PC-9 (cell line): ENCODE measurements around the gene GALNT7.

ENCODE experiments used
- CTCF ChIP-seq: fragments of 200-600 bp; sonication (generic); conservative IDR thresholded peaks from 2 replicates; pipeline ENCODE4 v1.6.1; 2017; ENCODE audit warnings: mixed run types, antibody characterized with exemption, mild to moderate bottlenecking, moderate library complexity
- EZH2 ChIP-seq: fragments of 200-600 bp; sonication (generic); IDR thresholded peaks from 2 replicates; pipeline ENCODE4 v1.8.0; 2017; ENCODE audit warnings: antibody characterized with exemption, low read depth

DNA sequence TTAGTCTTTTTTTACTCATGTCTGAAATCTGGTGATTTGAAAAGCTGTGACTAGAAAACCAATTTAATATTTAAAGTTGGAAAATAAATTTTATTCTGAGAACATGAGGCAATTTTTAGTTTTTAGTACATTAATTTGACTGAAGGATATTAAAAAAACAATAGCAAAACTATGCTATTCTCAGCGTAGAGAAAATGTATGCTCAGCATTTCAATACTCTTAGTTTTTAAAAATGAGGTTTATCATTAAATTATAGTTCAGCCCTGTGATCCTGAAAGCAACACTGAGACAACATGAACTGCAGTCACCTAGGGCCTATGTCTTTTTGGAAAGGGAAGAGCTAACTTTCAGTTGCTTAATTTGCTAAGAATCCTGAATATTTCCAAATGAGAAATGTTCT, 9.5 kb downstream of the GALNT7 start:
- no peak for TF ChIP-seq CTCF
- no peak for TF ChIP-seq EZH2
